Upper lobe of left lung (tissue), 4 donors: ENCODE data around the gene CANX.

Source experiments
- CTCF ChIP-seq, 6 experiments: fragments of 450-650 bp in 4 of 6; fragments of 200-600 bp in 2 of 6; sonication (generic) in 2 of 6; IDR thresholded peaks; one replicate each; pipeline ENCODE4 v1.5.1; 2016 to 2019; ENCODE audit warnings: antibody characterized with exemption in 6 of 6
- EP300 ChIP-seq, 4 donors: sonication (generic); formaldehyde crosslinking; IDR thresholded peaks; one replicate each; pipeline ENCODE4 v1.5.1; 2017; ENCODE audit warnings: antibody characterized with exemption in 4 of 4, control low read depth in 2 of 4
- POLR2A ChIP-seq, 4 donors: fragments of 450-650 bp; IDR thresholded peaks; one replicate each; pipeline ENCODE4 v1.5.1; 2016 to 2017; ENCODE audit warnings: antibody characterized with exemption in 4 of 4, mild to moderate bottlenecking in 2 of 4
- POLR2AphosphoS5 ChIP-seq, 2 donors: sonication (generic); formaldehyde crosslinking; IDR thresholded peaks; one replicate each; pipeline ENCODE4 v1.5.1; 2017; ENCODE audit warnings: antibody characterized with exemption in 2 of 2

GRCh38 chr5:179730852-179731251, 32.1 kb downstream of the CANX start:
- TF ChIP-seq CTCF (IDR thresholded peaks at IDR 0.05) (no peak), EP300 (IDR thresholded peaks at IDR 0.05) (no peak), POLR2A (IDR thresholded peaks at IDR 0.05) (no peak), POLR2AphosphoS5 (IDR thresholded peaks at IDR 0.05) (no peak)
